Sciatic nerve (tissue), 2 donors: ENCODE results near the gene HOXB4. TPM values are rescaled to one million over a fixed set of nuclear protein-coding genes. Genes with fewer than 3 reads are reported as not detected.
A peak's percentile ranks its signal among the peaks of the same experiment; 100 is the strongest.

Experiments used
- ATAC-seq: fragments of 200-7000 bp; cut with Tn5 transposase; one replicate; pipeline ENCODE4 v1.9.1; 2020; ENCODE audit warnings: mild to moderate bottlenecking, moderate library complexity
- DNase-seq: peaks from one replicate; pipeline ENCODE4 v3.0.0-alpha.2; 2020; ENCODE audit warnings: low spot score
- intact Hi-C: fragments of 100-400 bp; cut with DNase I; formaldehyde crosslinking; loops from one replicate; pipeline ENCODE4 v1.14.2; 2022
- total RNA-seq: library from RNA; stranded (reverse); fragmentation: NEBNext Ultra II Directional; extraction: Animal tissue kit (Norgen Biotek cat#: 25700); gene quantifications from one replicate; pipeline ENCODE4 v1.2.1, GENCODE V29; 2021
- donor health status: DM: no; HTN: no; CAD: no.
- donor health status: DM: no; HTN: no; CAD: no.

Gene HOXB4
- total RNA-seq, 1 donor from 2014 or later: 8.8 TPM

DNA sequence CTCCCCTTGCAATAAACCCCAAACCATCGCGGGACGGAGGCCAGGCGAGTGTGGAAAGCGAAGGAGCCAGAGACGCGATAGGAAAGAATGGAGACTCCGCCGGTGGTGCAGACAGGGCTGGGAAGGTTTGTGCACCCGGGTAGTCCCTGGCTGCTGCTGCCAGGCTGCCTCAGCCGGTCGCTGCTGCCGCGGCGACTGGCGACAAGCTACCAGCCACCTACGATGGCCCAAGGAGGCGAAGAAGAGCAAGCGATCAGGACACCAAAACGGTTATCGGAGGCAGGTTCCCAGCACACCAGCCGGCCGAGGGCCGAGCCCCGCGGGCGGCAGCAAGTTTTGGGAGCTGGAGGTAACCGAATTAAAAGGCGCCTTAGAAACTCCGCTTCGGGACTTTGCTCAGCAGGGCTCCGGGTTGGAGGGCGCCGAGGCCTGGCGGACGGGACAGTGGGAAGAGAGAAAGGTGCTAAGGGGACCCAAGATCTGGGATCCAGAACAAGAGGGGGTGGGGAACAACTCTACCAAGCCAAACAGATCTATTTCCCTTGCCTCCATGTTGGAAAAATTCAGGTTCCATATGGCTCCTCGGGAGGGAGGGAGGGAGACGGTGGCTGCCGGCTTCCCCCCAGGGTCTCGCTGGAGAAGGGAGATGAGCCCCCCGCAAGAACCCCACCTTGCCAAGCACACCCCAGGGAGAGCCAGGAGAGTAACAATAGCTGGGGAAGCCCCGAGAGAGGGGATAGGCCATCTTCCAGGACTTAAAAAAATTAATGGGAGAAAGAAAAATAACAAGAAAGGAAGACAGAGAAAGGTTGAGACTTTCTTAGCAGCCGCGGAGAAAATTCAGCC, 23.5 kb downstream of the HOXB4 start:
- ATAC-seq: no peak
- intact Hi-C loops: loop anchor here (2.0 kb wide), 1 partner anchor 22 kb away; no protein-coding TSS in a partner anchor
- DNase-seq: no peak

DNA sequence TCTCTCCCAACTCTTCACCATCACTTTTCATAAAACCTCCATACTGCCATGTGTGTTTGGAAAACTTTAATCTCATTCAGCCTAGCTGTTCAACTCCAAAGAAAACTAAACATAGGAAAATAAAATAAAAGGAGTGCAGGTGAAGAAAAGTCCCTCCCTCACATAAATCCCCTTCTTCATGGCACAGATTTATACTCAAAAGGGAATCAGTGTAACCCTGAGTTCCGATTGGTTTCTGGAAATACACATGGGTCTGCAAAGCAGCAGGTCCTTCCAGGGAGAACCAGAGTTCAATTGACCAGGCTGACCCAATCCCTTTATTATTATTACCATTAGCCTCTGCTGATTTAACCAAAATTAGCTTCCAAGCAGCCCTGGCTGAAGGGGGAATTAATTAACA, 24.3 kb downstream of the HOXB4 start:
- intact Hi-C loops: loop anchor here (2.0 kb wide), 1 partner anchor 23 kb away; no protein-coding TSS in a partner anchor
- DNase-seq: no peak
- no peak for ATAC-seq

DNA sequence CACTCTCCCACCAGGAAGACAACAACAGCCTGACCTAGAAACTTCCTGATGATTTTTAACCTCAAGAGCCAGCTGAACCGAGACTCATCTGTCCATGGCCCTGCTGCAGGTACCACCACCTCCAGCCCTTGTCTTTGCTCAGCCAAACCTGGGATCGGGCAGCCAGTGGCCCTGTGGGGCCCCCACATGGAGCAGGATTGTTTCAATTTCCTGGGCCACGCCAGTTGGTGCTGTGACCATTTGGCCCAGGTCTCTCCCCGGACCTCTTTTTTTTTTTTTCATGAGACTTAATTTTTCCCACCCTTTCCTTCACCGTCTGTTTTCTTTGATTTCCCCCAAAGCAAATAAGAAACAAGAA, 25.0 kb downstream of the HOXB4 start:
- intact Hi-C loops: no loop called here
- DNase-seq (no peak), ATAC-seq (no peak)

DNA sequence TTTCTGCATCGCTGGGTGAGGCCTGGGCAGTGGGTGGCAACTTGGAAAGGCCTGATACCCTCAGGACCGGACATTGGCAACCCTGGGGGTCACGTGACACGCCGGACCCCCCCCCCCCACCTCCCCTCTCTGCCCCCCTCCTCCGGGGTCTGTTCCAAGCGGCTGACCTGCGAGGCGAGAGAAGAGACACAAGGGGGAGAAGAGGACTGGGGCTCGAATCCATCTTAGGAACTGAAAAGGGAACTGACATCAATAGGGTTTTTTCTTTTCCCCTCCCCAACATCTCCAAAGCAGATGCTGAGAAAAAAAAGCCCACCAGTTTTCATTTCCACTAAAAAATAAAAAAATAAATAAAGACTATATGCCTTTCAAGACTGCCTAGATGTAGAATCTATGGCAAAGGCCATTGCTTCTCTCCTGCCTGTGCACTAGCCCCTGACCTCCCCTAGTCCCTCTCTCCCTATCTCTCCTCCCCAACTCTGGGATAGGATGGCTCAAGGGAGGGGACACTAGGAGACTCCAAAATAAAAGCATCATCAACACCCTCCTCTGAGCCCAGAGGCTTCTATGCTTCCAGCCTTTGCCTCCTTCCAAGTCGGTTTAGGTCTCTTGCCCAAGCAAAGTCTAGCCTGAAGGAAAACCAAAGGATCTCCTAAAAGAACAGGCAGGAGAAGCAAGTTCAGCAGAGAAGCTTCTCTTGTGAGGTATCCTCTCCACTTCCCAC, 25.5 kb downstream of the HOXB4 start:
- ATAC-seq (peak; percentile 32), DNase-seq (no peak)
- intact Hi-C loops: no loop called here

DNA sequence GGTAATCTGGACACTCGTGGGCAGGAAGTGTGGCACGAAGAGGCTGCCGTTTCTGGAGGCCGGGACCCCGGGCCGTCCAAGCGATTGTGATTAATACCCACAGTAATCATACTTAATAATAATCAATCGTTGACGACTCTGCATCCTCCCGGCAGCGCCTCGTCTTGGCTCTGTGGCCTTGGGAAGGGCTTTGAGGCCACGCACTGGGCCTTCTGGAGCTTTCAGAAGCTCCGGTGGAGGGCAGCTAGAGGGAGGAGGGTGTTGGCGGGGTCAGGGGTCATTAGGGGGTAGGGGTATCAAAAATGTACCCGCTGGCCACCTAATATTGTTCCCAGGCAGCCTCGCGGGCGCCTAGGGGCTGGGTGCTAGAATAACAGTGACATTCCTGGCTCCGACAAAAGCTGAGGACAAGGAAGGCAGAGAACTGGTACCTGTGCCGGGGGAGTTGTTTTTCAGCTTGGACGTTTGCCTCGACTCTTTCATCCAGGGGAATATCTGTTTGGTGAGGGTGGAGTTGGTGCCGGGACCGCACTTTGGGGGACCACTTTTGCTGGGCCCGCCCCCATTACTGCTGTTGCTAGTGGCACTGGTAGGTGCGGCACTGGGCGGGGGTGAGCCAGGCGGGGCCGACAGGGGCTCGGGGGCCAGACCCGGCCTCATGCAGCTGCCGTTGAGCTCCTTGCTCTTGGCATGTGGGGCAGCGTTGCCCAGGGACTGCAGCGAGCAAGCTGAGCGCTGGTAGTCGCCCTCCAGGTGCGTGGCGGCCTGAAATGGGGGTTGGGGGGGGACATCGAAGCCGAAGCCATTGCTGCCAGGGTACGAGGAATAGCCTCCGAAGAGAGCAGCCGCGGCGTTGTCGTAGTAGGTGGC, 26.3 kb downstream of the HOXB4 start:
- intact Hi-C loops: loop anchor here (2.0 kb wide), 1 partner anchor 61 kb away; no protein-coding TSS in a partner anchor
- DNase-seq: no peak
- no peak for ATAC-seq

DNA sequence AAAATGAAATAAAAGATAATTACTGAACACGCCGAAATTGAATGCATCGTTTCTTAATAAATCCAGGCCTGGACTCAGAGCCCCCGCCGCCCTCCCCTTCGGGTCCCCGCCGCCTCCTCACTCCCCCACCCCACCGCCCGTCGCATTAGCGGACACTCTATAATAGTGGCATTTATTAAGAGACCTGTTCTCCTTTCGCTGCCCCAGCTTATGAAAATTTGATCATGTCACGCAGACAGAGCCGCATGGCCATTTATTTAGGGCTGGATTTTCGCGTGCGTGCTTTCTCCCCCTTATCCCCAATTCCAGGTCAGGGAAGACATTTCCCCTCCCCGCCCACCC, 27.0 kb downstream of the HOXB4 start:
- ATAC-seq (no peak), DNase-seq (no peak)
- intact Hi-C loops: loop anchor here (2.0 kb wide), 1 partner anchor 62 kb away; no protein-coding TSS in a partner anchor

DNA sequence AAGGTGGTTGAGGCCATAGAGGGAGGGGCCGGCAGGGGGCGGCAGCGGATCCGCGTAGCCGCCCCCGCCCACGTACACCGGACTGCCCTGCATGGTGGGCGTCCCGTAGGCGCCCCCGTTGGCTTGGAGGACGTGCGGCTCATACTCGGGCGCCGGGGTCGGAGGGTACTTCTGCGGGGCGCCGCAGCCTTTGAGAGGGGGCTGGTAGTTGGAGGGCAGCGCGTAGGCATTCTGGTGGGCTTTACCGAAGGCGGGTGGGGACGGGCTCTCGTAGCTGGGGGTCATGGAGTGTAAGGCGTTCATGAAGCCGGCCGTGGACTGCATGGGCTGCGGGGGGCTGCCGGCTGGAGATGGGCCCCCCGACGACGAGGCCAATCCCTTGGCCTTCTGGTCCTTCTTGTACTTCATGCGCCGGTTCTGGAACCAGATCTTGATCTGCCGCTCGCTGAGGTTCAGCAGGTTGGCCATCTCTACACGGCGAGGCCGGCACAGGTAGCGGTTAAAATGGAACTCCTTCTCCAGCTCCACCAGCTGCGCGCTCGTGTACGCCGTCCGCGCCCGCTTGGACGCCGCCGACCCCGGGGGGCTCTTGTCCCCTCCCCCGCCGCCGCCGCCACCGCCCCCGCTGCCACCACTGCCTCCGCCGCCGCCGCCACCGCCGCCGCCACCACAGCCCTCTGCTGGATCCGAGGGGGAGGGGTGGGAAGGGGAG, 27.5 kb downstream of the HOXB4 start:
- DNase-seq (no peak), ATAC-seq (no peak)
- intact Hi-C loops: loop anchor here (2.0 kb wide), 1 partner anchor 62 kb away; no protein-coding TSS in a partner anchor

DNA sequence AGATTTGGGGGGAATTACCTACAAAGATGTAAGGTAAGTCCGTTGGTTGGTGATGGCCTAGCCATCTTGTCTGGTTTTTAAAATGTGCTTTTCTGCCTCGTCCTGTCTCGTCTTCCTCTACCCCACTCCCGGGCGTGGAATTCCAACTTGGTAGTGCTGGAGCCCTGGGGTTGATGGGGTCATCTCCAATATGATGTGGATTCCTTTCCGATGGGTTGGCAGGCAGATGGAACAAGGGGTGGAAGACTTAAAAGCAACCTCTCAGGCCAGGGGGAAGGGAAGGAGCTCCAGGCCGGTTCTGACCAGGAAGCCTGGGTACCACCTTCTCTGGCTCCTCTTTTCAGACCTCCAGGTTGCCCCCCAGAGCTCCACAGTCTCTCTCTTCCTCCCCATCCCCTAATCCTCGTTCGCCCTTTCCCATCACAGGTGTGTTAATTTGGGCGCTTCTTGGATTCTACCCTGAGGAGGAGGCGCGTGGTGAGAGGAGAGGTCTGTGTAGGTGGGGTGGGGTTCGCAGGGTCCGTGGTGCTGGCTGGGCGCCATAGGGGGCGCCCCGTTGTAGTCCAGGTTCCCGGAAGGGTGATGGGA, 28.1 kb downstream of the HOXB4 start:
- ATAC-seq: no peak
- DNase-seq: no peak
- intact Hi-C loops: loop anchor here (2.0 kb wide), 1 partner anchor 63 kb away; no protein-coding TSS in a partner anchor

DNA sequence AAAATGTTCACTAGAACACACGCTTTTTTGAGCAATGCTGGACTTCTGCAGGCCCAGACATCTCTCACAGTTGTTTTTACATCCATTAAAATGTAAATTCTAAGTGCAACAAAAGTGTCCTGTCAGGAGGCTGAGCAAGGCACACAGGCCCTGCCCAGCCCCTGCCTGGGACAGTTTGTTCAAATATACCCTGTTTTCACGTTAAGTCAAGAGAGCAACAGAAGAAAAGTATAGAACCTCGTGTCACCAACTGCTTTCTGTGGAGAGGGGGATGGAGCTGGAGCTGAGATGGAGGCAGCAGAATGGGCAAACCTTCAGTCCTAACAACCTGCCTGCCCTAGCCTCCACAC, 28.9 kb downstream of the HOXB4 start:
- no peak for ATAC-seq
- no peak for DNase-seq
- intact Hi-C loops: no loop called here

DNA sequence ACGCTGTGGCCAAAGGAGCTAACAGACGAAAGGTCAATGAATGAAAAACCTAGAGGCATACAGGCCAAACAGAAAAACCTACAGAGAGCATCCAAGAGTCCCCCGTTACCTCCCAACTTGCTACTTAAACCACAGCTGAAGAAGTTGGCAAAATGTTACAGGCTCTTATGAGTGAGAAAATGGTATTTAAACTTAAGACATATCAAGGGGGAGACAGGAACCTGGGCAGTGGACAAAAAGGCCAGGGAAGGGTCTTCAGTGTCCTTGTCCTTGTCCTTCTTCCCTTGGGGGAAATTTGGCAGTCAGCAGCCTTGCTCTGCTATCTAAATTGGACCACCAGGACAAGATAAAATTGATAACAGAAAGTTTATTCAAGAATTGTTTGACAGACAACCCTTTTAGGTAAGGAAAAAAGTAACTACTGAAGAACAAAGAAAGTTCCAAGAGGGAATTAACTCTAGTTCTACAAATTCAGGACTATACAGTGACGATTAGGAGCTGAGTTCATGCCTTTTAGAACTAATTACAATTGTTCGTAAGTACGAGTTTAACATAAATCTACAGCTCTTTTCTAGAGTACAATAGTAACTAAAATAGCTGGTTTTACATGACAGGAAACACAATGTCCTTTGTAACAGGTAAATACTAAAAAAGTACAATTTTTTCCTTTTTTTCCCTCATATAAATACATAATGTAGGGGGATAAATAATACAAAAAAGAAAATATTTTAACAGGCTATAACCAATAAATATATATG, 29.4 kb downstream of the HOXB4 start:
- ATAC-seq (no peak), DNase-seq (no peak)
- intact Hi-C loops: no loop called here

DNA sequence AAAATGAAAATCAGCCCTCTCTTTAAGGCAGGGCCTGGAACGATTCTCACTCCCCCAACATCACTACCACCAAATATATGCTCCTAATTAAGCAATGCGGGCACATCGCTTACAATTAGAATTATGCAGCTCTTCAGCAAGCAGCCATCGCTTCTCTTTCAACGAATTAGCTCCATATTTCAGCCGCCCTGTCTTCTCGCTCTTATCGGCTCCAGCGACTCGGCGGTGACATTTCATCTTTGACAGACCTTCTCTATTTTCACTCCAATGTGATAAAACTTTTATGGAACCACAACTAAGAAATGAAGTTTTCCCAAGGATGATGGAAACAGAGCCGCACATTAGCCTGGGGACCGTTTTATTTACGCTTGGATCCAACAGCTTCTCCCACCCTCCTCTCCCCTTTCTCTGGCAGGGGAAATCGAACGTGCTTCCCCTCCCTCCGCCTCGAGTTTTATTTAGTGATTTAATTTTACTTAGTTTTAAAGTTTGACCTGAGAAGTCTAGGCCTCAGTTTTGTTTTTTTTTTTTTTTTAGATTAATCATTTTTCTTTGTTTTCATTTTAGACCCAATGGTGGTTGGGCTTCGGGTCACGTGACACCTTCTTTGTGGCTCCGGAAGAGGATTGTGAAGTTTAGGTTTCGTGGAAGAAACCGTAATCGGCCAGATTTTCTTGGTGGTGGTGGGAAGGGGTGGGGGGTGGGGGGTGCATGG, 30.2 kb downstream of the HOXB4 start:
- DNase-seq (no peak), ATAC-seq (no peak)
- intact Hi-C loops: no loop called here

DNA sequence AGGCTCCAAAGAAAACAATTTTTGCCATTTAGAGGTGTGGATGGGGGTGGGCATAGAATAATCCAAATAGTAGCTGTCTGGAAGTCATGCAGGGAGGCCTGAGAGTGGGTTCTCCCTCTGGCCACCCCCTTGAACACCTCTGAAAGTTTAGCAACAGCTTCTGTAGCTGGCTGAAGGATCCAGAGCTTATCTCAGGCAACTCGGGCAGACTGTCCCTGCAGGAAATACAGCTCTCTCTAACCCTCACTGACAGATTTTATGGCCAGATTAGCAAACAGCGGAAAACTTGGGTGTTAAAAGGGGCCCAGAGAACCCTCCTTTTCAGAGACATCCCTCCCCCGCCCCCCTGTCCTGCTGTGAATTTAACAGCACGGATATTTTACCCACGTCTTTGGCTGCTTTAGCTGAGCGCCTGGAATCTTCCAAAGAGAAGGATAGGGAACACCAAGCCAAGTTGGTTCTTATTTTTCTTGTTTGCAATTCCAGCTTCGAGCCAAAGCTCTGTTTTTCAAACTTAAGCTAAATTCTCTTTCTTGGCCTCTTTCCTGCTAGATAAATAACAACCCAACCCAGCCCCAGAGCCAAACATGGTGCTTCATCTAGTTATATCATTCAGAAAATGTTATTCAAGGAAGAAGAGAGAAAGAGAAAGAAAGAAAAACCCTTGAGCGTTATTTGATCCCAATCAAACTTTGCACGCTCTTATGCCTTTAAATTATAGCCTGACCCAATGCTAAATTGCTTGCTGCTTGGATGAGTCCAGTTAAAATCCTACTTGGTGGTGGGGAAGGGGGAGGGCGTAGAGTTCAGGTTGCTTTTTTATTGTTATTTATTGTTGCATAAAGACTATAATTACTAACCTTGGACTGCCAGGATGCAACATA, 31.0 kb downstream of the HOXB4 start:
- DNase-seq: no peak
- peak; percentile 1 for ATAC-seq
- intact Hi-C loops: no loop called here

DNA sequence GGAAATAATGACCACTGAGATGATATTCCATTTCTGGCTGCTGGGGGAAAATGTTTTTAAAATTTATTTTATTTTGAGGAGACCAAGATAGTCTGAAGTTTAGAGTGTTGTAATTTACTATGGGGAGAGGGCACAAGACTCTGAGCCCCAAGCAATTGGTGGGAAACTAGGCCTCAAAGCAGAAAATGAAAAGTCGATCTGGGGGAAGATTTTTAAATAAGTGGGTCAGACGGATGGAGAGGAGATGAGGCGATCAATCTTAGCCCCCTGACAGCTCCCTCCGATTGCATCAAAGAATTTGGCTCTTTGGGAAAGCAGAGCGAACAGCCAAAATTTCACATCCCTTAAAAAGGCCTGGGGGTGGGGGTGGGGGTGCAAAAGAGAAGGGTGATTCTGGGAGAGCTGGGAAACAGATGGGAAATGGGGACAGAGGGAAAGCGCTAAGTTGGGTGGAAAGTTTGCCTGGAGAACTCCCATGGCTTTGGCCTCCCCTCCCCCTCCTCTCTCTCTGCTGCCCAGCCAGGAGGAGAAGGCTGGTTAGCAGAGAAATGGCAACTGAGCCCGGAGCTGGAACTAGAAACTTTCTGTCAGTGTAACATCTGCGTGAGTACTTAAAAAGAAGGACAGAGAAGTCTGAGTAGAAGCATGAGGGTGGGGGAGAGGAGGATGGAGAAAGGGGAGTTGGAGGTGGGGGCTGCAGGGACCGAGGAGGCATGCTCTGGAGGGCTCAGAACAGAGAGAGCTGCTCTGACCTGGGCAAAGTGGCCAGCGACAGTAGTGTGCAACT, 31.8 kb downstream of the HOXB4 start:
- intact Hi-C loops: no loop called here
- ATAC-seq: no peak

DNA sequence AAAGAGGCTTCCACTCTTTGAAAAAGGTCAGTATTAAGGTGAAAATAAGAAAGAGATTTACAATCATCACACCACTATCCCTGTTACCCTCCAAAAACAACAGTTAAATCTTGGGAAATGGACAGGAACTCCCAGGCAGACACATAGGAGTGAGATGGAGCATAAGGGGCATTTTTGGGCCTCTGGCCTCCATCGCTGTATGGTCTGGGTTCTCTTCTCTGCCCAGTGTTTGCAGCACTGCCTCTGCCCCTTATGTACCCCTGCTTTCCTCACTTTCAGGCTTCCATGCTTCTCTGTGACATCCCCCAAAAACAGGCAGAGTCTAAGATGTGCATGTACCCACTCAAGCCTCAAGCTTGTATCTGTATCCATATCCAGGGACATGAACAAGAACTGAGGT, 32.6 kb downstream of the HOXB4 start:
- intact Hi-C loops: no loop called here
- ATAC-seq (no peak), DNase-seq (peak; percentile 25)

More for the DNA sequence above, 31.8 kb downstream of the HOXB4 start:
- no peak for DNase-seq

DNA sequence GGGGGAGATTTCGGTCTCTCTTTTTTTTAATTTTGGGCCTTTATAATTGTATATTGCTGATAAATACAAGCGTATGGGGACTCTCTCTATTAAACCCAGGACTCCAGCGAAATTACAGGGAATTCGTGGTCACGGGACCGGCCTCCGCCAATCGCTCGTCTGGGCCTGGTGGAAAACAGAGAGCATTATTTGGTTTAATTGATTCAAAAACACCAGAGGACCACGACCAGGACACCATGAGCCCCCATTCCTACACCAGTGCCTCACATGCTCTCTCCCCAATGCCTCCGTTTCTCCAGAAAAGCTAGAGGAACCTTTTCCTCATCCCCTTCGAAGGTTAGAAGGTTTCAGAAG, 33.2 kb downstream of the HOXB4 start, which contains the start of gene HOXB2:
Gene HOXB2 (minus strand): TSS at position 88 of the 354 bp plus-strand sequence. CDS start 198 bp downstream, outside the sequence.
- intact Hi-C loops: no loop called here
- peak; percentile 77 for DNase-seq
- peak; percentile 45 for ATAC-seq
